ENCODE data around the gene CHRNG. TPM values are rescaled to one million over a fixed set of nuclear protein-coding genes. Genes with fewer than 3 reads are reported as not detected.

Gene CHRNG
- total RNA-seq, 1 experiment from 2014 or later, result not detected

DNA sequence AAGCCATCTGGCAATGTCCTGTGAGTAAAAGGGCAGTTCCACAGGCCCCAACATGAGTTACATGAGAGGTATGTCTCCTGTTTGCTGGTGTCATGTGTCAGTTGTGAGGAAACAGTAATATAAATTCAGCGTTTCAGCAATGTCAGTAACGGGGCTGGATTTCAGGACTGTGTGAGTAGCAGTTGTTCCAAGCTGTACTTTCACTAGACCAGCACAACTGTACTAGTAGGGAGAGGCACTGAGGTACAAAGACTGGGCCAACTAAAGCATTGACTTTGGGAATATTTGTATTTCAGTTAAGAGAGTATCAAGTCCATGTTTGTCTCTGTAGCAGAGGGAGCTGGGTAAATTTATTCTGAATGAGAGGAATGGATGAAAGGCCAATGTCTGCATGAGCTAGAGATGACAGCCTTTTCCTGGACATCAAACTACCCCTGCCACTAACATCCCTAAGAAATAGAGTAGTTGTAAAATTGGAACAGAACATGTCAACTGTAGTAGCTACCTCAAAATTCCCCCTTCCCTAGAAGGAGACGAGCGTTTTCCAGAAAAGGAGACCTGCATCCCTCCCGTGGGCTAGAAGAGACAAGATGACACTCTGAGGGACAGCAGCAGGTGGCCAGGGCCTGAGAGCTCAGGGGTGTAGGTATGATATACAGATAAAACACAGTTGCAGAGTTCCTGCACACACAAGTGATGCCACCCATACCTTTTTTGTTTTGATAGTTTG, 35.3 kb downstream of the CHRNG start:
- no peak for DNase-seq (ENCODE audit: low spot score)

DNA sequence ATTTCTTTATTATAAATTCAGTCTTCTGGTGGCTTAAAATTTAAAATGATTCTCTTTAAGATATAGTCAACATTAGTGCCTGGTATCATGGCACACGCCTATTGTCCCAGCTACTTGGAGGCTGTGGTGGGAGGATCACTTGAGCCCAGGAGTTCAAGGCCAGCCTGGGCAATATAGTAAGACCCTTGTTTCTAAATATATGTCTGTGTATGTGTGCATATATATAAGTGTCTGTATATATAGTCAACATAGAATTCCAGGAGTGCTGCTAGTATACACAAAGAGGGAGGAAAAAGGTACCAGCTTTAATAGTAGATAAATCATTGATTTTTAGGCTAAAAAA, 35.9 kb downstream of the CHRNG start:
- DNase-seq (ENCODE audit: low spot score), result no peak

DNA sequence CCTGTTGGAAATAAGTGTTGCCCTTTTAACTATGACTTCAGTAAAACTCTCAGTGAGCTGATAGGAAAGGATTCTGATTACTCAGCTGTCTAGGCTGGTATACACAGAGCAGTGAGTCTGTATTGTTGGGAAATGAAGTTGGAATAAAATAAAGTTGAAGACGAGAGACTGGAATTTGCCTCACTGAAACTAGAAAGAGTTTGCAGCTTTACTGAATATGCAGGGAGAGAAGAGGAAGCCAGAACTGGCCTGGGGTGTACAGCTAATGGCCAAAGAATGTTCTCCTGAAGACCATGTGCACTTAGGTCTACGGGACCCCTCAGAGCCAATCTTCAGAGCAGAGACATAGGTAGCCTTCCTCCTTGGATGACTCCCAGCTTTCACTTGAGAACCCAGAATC, 37.5 kb downstream of the CHRNG start:
- no peak for DNase-seq (ENCODE audit: low spot score)

DNA sequence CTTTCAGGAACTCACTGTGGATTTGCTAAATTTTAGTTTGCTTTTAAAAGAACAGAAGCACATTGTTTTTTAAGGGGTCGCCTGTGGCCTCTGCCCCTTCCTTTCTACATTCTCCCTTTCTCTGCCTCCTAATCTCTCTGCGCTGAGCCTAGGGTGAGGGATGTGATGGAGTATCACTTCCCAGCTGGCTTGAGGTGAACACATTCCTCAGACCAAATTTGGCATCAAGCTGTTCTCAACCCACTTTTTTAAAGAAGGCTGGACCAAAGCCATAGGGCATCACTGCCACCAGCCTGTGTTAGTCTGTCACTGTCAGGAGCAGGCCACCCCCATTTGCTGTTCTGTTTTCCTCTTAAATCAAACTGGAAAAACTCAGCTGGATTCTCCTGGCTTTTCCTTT, 38.3 kb downstream of the CHRNG start:
- no peak for DNase-seq (ENCODE audit: low spot score)

DNA sequence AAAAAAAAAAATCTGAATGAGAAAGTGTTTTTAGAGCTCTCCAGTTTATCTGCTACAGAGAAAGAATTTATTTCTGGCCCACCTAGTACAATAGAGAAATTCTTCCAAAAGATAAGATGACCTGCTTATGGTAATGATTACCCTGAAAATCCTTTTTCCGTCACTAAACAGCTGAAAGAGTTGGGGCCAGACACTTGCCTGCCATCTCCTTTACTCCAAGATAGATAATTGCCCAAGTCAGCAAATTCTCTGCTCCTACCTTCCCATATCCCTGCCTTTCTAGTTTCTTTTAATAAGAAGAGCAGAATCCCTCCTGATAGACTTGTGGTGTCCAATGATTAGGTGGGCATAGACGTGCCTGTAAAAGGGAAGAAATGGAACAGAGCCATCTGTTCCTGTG, 39.1 kb downstream of the CHRNG start:
- no peak for DNase-seq (ENCODE audit: low spot score)

DNA sequence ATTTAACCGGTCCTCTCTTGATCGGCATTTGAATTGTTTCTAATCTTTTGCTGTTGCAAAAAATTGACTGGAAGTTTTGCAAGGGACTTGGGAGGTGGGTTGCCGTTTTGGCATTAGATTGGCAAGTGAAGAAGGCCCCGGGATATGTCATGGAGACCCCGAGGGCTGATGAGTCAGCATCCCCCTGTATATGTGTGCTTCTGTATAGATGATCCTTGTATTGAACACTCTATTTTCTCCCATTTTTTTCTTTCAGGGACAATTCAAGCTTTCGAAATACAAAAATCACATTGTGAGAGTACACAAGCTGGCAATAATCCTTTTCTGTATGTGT, 41.1 kb downstream of the CHRNG start:
- DNase-seq (ENCODE audit: low spot score), result no peak

DNA sequence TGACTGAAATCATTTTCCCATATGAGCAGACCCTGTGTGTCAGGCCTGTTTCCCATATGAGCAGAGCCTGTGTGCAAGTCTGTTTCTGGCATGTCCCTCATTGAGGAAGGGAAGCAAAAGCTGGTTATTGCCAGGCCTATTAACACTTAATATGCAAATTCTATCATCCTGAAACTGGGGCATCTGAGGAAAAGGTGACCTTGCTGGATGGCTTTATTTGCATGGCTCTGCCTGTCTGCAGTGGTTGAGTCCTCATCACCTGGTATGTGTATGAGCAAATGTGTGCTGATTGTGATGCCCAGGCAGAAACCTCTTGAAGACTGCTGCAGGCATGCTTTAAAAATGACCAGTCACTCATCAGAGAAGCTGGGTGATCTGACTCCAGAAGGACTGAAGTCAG, 42.2 kb downstream of the CHRNG start:
- DNase-seq (ENCODE audit: low spot score), result no peak

DNA sequence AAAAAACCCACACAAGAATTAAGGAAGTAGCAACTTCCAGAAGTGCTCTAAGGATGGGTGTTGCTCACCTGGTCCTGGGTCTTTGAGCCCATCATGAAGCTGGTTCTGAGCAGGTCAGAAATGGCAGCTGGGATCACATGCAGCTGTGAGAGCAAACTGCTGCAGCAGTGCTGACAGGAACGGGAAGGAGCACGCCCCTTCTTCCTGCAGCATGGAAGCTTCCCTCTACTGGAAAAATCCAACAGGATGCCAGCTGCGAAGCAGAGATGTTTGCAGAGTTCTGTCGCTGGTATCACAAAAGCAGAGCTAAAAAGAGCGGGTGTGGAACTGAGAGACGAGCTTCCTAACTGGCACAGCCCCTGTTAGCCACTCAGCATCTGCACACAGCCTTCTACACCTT, 44.7 kb downstream of the CHRNG start:
- no peak for DNase-seq (ENCODE audit: low spot score)

DNA sequence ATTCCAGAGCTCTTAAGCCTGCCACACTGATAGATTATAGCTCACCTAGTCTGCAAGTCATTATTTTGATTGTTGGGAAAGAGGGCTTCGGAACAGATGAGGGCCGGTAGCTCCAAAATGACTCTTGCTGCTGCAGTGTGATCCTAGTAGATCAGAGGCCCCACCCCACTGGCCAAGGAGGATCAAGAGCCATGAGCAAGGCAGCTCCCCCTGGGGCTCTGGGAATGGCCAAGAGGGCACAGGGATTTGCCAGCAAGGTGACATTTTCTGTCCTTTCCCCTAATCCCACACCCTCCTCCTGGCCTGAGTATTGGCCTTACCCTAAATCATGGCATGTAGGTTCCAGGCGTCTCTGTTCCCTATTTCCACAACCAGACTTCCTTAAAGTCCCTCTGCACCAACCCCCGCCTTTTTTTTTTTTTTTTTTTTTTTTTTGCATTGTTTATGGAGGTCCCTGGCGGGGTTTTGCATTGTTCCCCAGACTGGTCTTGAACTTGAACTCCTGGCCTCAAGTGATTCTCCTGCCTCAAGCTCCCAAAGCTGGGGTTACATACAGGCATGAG, 47.5 kb downstream of the CHRNG start:
- no peak for DNase-seq (ENCODE audit: low spot score)

DNA sequence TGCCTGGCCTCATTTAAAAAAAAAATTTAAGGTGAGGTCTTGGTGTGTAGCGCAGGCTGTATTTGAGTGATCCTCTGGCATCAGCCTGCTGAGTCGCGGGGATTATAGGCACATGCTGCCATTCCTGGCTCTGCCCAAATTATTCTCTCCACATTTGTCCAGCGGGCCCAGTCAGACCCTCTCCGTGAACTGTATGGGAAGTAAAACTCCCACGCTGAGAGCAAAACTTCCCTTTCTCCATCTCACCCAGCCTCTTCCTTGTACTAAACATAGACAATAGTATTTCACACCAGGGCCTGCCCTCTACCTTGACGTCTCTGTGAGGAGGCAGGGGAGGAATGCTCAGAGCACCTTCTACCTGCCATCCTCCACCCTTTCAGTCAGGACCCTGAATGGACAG, 48.0 kb downstream of the CHRNG start:
- no peak for DNase-seq (ENCODE audit: low spot score)

DNA sequence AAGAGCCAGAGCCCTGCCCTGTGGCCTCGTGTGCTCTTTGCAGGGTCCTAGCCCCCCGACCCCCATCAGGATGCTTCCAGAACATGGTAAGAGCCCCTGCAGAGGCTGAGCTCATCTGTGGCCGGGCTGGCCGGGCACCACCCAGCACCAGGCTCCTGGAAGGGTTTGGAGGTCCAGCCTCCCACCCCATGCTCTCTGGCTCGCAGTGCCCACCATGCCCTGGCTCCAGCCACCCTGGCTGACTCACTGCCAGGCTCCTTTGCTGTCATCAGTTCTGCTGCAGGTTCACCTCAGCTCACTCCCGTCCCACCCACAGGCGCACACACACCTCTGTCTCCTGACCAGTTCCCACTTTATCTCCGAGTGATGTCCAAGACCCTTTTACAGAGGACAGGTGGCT, 48.5 kb downstream of the CHRNG start:
- no peak for DNase-seq (ENCODE audit: low spot score)

DNA sequence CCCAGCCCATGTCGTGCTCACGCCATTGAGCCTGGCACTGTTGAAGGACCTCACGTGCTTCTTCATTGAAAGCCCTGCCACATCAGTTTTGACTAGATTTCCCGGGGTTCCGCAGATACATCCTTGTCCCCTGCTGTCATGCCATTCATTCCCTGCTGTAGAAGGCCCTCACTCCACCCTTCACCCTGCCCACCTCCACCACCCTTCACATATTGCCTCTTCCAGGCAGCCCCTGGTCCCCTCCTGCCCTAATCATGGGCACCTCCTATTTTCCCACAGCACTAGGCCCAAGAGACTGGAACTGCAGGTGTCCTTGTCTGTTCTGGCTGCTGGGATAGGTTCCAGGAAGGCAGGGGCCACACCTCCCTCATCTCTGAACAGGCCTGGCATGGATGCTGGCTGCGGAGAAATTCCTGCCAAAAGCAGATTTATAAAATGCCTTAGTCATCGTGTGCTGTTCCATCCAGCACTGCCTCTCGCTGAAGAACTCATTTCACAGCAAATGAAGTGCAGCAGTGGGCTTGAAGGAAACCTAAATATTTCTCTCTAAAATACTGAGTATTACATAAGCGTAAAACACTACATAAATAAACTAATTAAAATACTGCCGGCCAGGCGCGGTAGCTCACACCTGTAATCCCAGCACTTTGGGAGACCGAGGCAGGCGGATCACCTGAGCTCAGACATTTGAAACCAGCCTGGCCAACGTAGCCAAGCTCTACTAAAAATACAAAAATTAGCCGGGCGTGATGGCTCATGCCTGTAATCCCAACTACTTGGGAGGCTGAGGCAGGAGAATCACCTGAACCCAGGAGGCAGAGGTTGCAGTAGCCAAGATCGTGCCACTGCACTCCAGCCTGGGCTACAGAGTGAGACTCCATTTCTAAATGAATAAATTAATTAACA, 49.4 kb downstream of the CHRNG start:
- DNase-seq (ENCODE audit: low spot score), result peak; percentile 12

DNA sequence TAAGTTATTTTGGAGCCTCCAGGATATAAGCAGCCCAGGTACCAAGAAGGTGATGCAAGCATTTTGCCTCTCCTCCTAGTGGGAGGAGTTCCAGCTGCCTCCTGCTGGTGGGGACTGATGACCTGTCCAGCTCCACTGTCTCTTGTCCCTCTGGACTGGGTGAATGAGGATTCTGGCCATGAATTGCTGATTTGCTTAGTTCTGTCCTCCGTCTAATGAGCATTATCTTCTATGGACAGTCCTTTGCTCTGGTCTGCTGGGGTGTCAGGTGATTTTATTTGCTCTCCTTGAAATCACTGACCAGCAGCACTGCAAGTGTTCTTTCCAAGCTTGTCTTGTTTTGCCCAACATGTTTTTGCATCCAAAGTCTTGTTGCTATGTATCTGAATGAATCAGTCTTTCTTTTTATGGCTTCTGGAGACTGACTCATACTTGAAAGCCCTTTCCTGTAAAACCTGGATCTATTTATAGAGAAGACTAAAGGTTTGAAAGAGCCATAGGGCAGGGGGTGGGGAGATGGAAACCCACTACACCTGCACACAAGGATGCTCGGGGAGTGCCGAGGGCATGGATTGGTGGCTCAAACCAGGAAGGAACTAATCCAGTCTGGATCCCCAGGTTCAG, 53.4 kb downstream of the CHRNG start:
- peak; percentile 82 for DNase-seq (ENCODE audit: low spot score)

DNA sequence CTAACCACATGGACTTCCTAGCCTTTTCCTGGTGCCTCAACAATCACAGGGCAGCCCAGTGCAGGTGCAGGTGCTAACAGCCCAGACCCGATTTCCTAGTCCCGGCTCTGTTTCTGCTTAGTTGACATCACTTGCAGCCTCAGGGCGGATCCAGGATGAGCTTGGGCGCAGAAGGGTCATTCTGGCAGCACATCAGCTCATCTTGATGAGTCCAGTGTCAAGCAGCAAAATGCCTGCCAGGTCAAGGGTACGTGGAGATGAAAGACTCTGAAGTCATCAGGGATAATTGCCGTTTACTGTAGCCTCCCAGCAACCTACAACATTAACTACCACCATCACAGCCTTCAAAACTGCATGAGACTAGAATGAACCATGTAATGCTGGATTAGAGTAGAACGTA, 54.5 kb downstream of the CHRNG start:
- DNase-seq (ENCODE audit: low spot score), result no peak

Other genes with a start within 250 kb of the CHRNG start
- 0.29 and 1.1 TPM in 2 replicates for gene ALPP, start 160.9 kb upstream of the CHRNG start, total RNA-seq (2014; rRNA removed; shearing (Covaris generic))
- 0.16 TPM in 1 of 2 replicates, not detected in the other for gene ALPG, start 132.8 kb upstream of the CHRNG start, total RNA-seq (2014; rRNA removed; shearing (Covaris generic))
- gene ALPI, start 83.5 kb upstream of the CHRNG start, total RNA-seq (2014; rRNA removed; shearing (Covaris generic)), result not detected in 2 replicates
- gene ECEL1, start 51.9 kb upstream of the CHRNG start, total RNA-seq (2014; rRNA removed; shearing (Covaris generic)), result not detected in 2 replicates
- not detected in 2 replicates for gene PRSS56, start 19.3 kb upstream of the CHRNG start, total RNA-seq (2014; rRNA removed; shearing (Covaris generic))
- gene CHRND, start 13.5 kb upstream of the CHRNG start, total RNA-seq (2014; rRNA removed; shearing (Covaris generic)), result not detected in 2 replicates
- 6.0 and 7.0 TPM in 2 replicates for gene TIGD1, start 10.9 kb downstream of the CHRNG start, total RNA-seq (2014; rRNA removed; shearing (Covaris generic))
- 77.5 and 87.8 TPM in 2 replicates for gene EIF4E2, start 11.0 kb downstream of the CHRNG start, total RNA-seq (2014; rRNA removed; shearing (Covaris generic))
- not detected in 2 replicates for gene EFHD1, start 93.9 kb downstream of the CHRNG start, total RNA-seq (2014; rRNA removed; shearing (Covaris generic))
- 27.1 and 40.2 TPM in 2 replicates for gene GIGYF2, start 157.6 kb downstream of the CHRNG start, total RNA-seq (2014; rRNA removed; shearing (Covaris generic))
- gene KCNJ13, start 236.9 kb downstream of the CHRNG start, total RNA-seq (2014; rRNA removed; shearing (Covaris generic)), result not detected in 2 replicates